Epithelial cell of esophagus (primary cell): Measurements from ENCODE around the gene OR2M2.

ENCODE experiments used
- DNase-seq: peaks from one replicate; pipeline ENCODE4 v3.0.0; 2010; ENCODE audit warnings: low read depth
- H3K4me3 ChIP-seq: 2 replicates; pipeline ENCODE4 v1.5.1; 2011; ENCODE audit warnings: mild to moderate bottlenecking, low read length, control low read depth
- TF ChIP-seq, protein P1 (sequence below): IDR thresholded peaks from 2 replicates; pipeline ENCODE4 v1.5.1; 2011; ENCODE audit warnings: low read depth, mild to moderate bottlenecking, low read length, control low read depth, inconsistent platforms; ENCODE audit not compliant: insufficient read depth; ENCODE audit errors: missing control alignments

The OR2M2 gene

GRCh38 chr1:248155927-248156326 lies 18.7 kb upstream of the OR2M2 start:
- TF ChIP-seq, protein P1, sequence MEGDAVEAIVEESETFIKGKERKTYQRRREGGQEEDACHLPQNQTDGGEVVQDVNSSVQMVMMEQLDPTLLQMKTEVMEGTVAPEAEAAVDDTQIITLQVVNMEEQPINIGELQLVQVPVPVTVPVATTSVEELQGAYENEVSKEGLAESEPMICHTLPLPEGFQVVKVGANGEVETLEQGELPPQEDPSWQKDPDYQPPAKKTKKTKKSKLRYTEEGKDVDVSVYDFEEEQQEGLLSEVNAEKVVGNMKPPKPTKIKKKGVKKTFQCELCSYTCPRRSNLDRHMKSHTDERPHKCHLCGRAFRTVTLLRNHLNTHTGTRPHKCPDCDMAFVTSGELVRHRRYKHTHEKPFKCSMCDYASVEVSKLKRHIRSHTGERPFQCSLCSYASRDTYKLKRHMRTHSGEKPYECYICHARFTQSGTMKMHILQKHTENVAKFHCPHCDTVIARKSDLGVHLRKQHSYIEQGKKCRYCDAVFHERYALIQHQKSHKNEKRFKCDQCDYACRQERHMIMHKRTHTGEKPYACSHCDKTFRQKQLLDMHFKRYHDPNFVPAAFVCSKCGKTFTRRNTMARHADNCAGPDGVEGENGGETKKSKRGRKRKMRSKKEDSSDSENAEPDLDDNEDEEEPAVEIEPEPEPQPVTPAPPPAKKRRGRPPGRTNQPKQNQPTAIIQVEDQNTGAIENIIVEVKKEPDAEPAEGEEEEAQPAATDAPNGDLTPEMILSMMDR: no peak
- no peak for DNase-seq
- H3K4me3 ChIP-seq: no peak overlapping the region

- no peak for DNase-seq
- TF ChIP-seq, protein P1: no peak
- H3K4me3 ChIP-seq: no peak overlapping the region
Measured at GRCh38 chr1:248158758-248159157, 15.9 kb upstream of the OR2M2 start.

GRCh38 chr1:248164031-248164430 lies 10.6 kb upstream of the OR2M2 start:
- no peak overlapping the region for H3K4me3 ChIP-seq
- TF ChIP-seq, protein P1: no peak
- no peak for DNase-seq

- TF ChIP-seq, protein P1: no peak
- no peak for DNase-seq
- no peak overlapping the region for H3K4me3 ChIP-seq
Measured at GRCh38 chr1:248165186-248165585, 9.4 kb upstream of the OR2M2 start.

DNA sequence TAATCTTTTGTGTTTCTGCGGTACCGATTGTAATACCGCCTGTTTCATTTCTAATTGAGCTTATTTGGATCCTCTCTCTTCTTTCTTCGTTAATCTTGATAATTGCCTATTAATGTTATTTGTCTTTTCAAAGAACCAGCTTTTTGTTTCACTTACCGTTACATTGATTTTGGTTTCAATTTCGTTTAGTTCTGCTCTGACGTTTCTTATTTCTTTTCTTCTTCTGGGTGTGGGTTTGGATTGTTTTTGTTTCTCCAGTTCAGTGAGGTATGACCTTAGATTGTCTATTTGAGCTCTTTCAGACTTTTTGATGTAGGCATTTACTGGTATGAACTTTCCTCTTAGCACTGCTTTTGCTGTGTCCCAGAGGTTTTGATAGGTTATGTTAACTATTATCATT lies 9.4 kb downstream of the OR2M2 start:
- DNase-seq: no peak
- TF ChIP-seq, protein P1: no peak

GRCh38 chr1:248187363-248187762 lies 12.7 kb downstream of the OR2M2 start:
- DNase-seq: no peak
- TF ChIP-seq, protein P1: no peak

More for the DNA sequence above, 9.4 kb downstream of the OR2M2 start:
- H3K4me3 ChIP-seq: no peak overlapping the region

DNA sequence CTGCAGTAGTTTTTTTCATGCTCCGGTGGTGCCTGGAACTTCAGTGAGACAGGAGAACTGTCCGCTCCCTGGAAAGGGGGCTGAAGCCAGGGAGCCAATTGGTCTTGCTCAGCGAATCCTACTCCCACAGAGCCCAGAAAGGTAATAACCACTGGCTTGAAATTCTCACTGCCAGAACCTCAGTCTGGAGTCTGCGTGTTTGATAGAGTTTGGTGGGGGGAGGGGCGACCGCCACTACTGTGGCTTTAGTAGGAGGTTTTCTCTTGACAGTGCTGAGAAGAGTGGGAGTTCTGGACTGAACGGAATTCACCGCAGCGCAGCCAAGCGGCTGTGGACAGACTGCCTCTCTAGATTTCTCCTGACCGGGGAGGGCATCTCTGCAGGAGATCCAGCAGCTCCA lies 14.4 kb downstream of the OR2M2 start:
- no peak overlapping the region for H3K4me3 ChIP-seq
- no peak for DNase-seq

More at GRCh38 chr1:248187363-248187762, 12.7 kb downstream of the OR2M2 start:
- no peak overlapping the region for H3K4me3 ChIP-seq

More for the DNA sequence above, 14.4 kb downstream of the OR2M2 start:
- TF ChIP-seq, protein P1: no peak
